ENCODE results near the gene SIPA1L3.
A peak's percentile ranks its signal among the peaks of the same experiment; 100 is the strongest.
"Not testable (repeated sequence)": the region's sequence is repeated elsewhere in the genome, so short reads cannot be mapped to it uniquely, and the experiment has no call there.

SIPA1L3 gene

DNA sequence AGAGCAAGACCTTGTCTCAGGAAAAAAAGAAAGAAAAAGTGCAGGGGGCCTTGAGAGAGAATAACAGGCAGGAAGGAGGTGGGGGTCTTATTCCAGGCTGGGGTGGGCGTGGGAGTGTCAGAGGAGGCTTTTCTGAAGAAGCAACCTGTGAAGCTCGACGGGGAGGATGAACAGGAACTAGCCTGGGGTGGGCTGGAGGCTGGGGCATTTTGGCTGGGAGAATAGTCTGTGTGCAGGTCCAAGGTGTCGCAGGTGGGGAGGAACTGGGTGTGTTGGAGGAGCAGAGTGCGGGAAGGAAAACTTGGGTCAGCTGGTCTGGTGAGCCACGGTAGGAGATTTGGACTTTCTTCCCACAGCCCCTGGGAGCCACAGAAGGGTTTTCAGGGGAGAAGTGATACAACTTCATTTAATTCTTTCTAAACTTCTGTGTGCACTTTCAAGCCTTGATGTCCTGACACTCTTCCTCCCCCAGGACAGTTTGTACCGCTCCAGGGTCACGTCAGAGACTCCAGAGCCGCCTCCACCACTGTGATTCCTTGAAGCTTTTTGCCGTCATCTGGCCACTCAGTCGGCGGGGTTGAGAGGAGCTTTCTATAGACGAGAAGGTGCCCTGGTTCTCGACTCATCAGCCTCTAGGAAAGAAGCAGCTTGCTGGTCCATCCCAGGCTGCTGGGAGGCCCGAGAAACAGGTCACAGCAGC lies 138.7 kb downstream of the SIPA1L3 start:
- no peak for DNase-seq (ENCODE audit: low read depth)

DNA sequence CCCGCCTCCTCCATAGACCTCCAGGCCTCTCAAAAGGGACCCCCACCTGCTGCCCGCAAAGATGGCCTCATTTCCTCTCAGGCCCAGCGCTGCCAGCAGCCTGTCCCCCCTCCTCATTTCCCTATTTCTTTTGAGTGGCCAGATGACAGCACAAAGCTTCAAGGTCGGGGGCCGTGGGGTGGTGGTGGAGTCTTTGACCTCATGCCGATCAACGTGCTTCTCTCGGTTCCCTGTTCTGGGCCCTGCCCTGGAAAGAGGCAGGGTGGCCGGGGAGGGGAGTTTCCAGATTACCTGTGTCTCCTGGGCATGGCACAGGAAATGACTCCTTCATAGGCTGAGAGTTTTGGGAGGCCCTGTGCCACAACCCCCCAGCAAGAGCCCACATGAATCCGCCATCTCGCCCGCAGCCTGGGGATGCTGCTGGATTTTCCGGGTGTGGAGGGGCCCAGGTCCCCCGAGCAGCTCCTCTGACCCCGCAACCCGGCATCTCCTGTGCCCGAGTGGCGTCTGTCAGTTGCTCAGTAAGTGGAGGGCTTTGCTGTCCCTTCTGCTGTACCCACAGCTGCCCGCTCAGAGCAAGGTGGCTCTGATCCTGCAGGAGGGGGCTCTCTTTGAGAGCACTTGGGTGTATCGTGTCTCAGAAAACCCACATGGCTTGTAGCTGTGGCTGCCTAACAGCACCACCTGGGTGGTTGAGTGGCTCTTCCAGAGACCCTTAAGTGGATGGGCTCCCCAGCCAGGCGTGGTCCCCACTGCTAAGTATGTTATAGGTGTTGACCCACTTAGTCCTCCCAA lies 139.4 kb downstream of the SIPA1L3 start:
- DNase-seq (ENCODE audit: low read depth): no peak

DNA sequence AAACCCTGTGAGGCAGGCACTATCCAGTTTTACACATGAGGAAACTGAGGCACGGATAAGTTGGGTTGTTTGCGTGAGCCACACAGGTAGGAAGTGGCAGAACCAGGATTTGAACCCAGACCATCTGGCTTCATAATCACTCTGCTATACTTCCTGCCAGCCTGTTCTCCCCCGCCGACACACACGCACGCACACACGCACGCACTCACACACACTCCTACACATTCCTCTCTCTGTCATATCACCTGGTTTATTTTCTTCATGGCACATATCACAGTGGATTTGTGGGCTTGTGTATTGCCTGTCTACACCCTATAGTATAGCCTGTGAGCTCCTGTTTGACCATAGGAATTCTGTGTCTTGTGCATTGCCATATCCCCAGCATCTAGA lies 140.0 kb downstream of the SIPA1L3 start:
- DNase-seq (ENCODE audit: low read depth): no peak

DNA sequence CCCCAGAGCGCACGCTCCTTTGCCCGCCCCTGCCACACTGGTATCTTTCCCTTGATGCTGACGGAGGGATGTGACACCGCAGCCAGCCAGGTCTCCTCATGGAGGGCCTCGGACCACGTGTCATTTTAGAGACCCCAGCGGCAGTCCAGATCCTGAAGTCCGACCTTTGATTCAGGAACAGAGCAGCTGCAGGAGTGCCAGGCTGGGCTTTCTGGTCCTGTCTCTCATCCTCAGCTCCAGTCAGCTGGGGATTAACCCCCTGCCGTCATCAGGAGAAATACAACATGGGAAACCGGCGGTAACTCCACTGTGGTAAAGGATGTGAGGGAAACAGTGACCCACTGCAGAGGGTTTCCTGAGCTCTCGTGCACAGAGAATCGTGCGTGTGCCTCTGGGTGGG lies 140.6 kb downstream of the SIPA1L3 start:
- DNase-seq (ENCODE audit: low read depth): no peak

DNA sequence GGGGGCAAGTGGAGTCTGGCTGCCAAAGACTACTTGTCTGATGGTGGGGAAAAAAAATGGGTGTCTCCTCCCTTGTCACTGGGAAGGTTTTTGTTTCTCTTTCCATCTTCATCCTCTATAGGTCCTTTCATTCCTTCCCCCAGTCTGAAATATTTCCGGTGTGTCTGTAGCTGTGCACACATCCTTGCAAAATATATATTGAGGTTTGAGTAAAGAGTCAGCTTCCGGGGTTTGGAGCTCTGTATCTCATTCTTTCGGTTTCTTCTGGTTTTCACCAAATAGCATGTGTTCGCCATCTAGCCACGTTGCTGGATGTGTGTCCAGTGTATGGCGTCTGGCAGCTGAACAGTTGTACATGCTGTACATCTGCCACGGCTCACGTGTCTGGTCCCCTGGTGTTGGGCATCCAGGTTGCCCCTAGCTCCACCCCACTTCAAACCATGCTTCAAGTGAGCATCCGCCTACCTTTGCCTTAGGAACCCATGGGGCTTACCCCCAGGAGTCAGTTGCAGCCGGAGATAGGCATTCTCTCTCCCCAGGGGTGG lies 142.2 kb downstream of the SIPA1L3 start:
- peak; percentile 51 for DNase-seq (ENCODE audit: low read depth)

DNA sequence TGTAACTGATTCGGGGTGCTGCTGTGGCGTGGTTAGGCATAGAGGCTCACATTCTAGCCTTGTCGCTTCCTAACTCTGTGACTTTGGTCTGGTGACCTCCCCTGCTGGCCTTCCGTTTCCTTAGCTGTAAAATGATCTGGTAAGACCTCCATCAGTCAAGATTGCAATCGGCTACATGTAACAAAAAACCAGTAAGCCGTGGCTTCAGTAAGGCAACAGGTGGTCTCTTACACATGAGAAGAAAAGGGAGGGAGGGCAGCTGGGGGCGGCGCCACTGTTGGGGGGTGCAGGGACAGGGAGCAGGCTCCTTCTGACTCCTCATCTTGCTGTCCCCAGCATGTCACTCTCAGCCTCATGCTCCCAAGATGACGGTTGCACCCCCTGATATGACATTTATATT lies 148.0 kb downstream of the SIPA1L3 start:
- DNase-seq (ENCODE audit: low read depth): no peak

DNA sequence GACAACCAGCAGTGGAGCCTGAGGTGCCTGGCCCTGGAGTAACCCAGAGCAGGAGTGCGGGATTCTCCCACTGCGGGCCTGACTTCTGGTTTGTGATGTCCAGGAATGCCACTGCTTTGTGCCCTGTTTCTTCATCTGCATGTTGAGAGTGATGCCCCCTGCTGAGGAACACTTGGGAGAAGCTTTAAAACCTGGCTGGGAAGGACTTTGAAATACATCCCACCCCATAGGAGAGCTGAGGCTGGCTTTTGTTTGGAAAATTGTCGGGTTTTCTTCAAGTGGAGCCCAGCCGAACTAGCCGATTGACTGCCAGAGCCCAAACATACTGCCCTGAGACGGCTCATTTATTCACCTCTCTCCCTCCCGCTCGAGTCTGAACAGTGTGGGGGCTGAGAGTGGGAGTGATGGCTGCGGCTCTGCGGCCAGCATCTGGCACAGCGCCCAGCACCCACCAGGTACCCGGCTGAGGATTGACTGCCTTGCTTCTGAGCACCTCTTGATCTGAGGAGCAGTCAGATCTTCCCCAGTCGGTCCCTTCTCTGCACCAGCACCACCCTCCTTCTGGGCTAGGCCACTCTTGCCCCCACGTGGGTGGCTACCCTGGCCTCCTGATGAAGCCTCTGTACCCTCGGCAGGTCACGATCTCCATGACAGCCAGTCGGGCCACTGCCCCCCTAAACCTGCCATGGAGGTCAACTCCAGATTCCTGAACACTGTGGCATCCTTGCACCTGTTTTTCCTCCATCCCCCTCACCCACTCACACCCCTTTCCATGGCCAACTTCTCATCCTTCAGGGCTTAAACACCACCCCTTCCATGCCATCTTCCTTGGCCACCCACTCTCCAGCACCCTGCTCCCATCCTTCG lies 148.9 kb downstream of the SIPA1L3 start:
- DNase-seq (ENCODE audit: low read depth): no peak

DNA sequence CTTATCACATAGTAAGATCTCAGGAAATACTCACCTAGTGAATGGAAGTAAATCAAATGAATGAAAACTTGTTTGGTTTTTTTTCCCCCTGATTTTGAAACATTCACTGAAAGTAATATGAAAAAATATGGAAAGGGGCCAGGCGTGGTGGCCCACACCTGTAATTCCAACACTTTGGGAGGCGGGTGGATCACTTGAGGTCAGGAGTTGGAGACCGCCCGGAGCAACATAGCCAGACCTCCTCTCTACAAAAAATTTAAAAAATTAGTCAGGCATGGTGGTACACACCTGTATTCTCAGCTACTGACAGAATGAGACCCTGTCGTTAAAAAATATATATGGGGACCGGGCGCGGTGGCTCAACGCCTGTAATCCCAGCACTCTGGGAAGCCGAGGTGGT lies 149.6 kb downstream of the SIPA1L3 start:
- no peak for DNase-seq (ENCODE audit: low read depth)

DNA sequence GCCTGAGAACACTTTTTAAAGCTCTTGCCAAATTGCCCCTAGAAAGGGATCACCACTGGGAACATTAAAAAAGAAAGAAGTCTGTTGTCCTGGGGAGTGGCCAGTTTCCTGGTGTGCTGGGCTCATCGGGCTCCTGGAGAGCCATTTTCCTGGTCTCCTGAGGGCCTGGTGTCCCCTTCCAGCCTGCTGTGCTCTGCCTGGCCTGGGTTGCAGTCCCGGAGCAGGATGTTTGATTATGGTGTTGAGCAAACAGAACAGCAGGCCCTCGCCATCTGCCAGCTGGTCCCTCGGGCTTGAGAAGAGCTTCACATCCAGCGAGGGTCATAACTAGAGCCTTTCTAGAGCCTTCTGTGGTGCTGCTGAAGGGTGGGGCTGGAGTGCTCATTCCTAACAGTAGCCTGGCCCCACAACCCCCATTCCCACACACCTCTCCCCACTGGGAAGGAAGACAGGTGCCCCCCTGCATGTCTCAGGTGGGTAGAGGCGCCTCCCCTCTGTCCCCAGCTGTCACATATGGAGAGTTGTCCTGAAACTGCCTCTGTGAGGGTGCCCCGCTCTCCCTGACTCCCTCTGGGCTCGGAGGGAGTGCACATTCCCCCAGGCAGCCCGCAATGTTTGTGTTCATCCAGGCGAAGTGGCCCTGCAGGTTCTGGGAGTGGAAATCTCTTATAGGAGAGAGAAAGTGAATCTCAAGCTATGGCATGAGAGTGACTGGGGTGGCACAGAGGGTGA lies 151.1 kb downstream of the SIPA1L3 start:
- DNase-seq (ENCODE audit: low read depth): no peak

DNA sequence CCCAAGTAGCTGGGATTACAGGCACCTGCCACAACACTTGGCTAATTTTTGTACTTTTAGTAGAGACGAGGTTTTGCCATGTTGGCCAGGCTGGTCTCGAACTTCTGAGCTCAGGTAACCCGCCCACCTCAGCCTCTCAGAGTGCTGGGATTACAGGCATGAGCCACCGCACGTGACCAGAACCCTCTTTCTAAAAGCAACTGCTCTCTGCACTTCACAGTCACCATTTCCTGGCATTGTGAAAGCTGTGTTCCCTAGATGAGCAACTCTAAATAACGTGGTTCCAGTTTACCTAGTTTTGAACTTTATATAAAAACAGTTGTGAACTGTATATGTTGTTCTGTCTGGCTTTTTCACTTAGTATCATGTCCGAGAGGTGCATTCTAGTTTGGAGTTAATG lies 152.9 kb downstream of the SIPA1L3 start:
- DNase-seq (ENCODE audit: low read depth): no peak

DNA sequence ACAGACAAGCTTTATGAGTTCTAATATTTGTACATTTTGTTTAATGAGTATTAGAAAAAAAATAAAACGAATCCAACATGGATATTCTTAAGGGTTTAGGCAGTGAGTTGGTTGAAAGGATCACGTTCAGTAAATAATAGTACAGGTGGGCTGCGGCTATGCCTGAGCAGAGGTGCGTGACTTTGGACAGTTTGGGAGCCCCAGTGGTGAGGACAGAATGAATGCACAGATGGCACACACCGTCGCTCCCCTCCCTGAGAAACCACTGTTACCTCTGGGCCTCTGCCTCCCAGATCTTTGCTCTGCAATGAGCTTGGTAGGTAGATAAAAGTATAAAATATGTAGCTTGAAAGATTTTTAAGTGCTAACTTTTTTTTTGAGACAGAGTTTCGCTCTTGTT lies 153.3 kb downstream of the SIPA1L3 start:
- no peak for DNase-seq (ENCODE audit: low read depth)

DNA sequence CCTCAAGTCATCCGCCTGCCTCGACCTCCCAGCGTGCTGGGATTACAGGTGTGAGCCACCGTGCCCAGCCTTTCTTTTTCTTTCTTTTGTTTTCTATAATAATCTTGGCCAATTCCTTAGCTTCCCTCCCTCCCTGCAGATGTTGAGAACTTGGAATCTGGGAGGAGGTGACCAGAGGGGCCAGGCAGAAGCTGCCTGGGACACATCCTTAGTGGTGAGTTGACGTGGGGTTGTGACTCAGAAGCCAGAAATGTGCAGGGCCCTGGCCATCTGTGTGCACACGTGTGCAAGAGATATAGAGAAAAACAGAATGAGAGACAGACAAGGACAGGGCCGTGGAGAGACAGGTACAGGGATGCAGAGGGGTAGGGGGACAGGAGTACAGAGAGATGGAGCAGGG lies 154.3 kb downstream of the SIPA1L3 start:
- peak; percentile 72 for DNase-seq (ENCODE audit: low read depth)

DNA sequence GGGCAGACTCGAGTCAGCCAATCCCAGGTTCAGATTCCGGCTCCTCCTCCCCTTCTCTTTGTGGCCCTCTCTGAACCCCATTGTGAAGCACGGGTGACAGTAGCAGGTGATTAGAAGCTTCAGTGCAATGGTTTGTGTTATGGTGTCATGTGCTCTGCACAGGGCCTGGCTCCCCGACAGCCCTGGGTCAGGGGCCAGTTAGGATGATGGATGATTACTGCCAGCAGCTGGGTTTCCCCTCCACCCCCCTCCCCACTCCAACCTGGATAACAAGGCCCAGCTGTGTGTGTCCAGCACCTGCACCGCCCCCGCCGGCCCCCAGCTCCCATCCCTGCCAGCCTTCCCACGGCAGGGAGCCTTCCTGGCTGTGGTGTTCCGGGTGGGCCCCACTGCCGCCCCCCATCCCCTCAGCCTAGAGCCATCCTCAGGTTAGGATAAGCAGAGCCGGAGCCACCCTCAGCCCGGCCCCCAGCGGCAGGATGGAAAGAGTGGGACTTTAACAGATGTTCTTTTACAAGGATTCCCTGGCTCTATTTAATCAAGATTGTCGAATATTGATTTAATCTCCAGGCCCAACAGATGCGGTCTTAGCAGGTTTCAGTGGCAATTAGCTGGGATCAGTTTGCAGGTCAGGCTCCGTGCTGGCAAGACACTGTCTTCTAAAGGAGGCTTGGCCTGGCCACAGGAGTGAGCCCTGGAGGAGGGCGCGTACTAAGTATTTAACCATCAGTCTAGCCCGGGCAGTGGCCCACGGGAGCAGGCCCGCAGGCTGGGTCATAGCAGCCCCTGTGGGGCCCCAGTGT lies 156.2 kb downstream of the SIPA1L3 start:
- DNase-seq (ENCODE audit: low read depth): no peak

DNA sequence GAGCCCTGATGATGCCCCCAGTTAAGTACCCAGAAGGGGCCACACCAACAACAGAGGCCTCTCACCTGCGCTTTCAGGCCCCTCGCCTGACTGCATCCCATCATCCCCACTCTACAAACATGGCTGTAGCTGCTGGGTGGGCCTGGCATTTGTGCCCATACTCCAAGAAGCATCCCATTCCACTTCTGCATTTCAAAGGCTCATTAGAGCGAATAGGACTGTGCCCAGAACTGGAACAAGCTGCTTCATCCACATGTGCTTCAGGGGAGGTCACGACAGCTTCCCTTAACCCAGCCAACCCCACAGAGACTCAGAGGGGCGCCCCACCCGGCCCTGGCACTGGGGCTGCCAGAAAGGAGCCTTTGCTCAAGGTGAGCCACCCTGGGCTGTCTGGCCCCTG lies 156.9 kb downstream of the SIPA1L3 start:
- DNase-seq (ENCODE audit: low read depth): no peak

DNA sequence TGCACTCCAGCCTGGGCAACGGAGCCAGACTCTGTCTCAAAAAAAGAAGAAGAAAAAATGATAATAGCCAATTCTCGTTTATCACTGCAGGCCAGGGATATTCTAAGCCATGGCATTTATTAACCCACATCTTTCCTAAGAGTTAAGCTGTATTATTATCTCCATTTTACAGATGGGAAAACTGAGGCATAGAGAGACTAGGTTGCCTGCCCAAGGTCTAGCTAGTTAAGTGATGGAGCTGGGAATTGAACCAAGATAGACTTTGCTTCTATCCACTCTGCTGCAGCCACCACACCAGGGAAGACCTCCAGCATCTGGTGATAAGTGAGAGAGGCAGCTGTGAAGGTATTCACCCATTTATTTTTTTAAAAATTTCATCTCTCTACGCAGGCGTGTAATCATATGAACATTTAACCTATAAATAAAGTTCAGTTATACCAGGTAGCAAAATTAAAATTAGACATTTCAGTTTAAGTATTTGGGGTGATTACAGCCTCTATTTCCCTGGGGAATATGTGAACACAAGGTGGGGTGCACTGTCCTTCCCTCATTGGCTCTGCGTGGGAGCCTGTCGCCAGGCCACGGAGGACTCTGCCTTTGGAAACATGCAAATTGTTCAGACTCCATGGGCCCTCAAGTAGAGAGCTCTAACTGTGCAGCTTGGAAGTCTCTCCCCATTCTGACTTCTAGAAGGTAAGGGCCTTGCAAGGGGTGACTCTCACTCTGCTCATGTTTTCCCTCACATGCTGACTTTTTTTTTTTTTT lies 157.8 kb downstream of the SIPA1L3 start:
- no peak for DNase-seq (ENCODE audit: low read depth)

DNA sequence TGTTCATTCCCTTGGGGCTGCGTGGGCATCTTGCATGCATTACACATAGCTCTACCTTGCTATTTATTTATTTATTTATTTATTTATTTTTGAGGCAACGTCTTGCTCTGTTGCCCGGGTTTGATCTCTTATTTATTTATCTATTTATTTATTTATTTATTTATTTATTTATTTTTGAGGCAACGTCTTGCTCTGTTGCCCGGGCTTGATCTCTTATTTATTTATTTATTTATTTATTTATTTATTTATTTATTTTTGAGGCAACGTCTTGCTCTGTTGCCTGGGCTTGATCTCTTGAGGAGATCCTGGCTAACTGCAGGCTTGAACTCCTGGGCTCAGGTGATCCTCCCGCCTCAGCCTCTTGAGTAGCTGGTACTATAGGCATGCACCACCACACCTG lies 158.8 kb downstream of the SIPA1L3 start:
- DNase-seq (ENCODE audit: low read depth): not testable (repeated sequence)

DNA sequence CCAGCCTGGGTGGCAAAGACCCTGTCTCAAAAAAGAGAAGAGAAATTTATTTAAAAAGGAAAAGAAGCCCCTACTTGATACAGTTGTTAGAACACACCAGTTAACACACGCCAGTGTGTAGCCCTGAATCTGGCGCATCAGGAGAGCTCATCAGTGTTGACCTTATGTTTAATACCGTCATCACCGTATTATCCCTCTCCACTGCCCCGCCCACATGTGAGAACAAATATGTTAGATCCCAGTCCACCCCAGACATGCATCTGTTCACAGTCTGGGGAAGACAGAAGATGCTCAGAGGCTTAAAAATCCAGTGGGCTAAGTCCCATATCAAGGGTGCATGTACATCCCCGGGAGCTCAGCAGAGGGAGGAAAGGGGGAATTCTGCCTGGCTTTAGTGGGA lies 161.8 kb downstream of the SIPA1L3 start:
- no peak for DNase-seq (ENCODE audit: low read depth)

DNA sequence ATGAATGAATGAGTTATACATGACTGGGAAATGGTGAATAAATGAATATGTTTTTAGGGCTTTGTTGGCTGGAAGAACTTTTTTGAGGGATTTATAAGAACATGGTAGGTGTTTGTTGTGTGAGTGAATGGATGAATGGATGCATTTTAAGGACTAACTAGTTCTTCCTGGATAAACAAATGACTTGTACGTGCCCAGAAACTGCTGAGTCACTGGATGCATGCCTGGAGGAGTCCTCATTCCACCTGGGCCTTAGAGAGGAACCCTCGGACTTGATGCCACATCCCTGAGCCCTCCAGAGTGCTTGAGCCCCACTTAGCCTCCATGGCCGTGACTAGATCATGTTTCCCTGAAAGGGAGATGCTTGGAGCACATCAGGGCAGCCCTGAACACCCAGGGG lies 163.6 kb downstream of the SIPA1L3 start:
- DNase-seq (ENCODE audit: low read depth): peak; percentile 23

DNA sequence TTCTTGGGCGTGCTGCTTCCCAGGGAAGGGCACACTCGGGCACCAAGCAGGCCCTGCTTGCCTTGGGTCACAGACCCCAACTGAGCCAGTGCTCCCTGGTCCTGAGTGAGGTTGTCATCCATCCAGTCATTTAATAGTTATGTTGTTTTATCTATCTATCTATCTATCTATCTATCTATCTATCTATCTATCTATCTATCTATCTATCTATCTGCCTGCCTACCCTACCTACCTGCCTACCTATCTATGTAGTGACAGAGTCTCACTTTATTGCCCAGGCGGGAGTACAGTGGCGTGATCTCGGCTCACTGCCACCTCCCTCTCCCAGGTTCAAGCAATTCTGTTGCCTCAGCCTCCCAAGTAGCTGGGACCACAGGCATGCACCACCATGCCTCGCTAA lies 164.0 kb downstream of the SIPA1L3 start:
- DNase-seq (ENCODE audit: low read depth): not testable (repeated sequence)

DNA sequence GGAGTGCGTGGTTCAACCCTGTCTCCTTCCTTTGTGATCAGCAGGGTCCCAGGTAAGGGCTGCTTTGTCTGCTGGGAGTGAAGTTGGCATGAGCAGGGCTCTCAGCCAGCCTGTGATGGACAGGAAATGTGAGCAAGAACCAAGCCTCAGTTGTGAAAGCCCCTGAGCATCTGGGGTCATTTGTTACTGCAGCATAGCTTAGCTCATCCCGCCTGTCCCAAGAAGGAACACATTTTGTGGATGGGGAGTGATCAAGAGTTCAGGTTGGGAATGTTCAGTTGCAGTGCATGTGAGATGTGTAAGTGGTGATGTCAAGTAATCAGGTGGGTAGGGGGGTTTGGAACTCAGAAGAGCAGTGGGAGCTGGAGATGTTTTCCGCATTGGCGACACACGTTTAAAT lies 164.6 kb downstream of the SIPA1L3 start:
- no peak for DNase-seq (ENCODE audit: low read depth)

Measured in GM04504 (cell line).